ENCODE results near the gene PPP1R7. TPM values are rescaled to one million over a fixed set of nuclear protein-coding genes. Genes with fewer than 3 reads are reported as not detected.

The PPP1R7 gene
- total RNA-seq, 1 experiment from 2014 or later = 49.1 TPM

DNA sequence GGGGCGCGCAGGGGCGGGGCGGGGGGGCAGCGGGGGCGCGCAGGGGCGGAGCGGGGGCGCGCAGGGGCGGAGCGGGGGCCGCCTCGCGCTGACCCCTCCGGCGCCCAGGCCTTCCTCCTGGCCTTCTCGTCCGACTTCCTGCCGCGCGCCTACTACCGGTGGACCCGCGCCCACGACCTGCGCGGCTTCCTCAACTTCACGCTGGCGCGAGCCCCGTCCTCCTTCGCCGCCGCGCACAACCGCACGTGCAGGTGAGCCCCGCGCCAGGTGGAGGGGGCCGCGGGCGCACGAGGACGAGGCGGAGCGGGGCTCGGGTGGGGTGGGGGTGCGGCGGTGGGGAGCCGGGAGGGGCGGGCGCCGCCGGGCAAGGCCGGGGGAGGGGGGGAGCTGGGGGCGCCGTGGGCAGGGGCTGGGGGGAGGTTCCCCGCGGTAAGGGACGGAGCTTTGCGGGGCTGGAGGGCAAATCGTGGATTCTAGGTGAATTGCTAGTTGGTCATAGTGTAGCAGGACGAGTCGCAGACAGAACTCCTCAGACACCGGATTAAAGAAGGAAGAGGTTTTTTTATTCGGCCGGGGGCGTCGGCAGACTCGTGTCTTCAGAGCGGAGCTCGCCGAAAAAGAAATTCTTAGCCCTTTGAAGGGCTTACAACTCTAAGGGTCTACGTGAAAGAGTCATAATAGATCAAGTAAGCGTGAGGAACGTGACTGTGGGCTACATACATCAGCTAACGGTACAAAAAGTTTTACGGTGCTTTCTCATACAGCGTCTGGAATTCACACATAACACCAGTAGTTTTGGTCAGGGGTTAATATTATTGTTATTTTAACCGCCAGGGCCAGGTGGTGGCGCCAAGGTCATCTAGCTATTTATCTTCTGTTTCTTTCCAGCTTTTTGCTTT, 68.1 kb downstream of the PPP1R7 start (continued):
- no peak for TF ChIP-seq ERG (CRISPR knock-in tag; IDR thresholded peaks at IDR 0.05)
- TF ChIP-seq PREB (CRISPR knock-in tag; IDR thresholded peaks at IDR 0.05; ENCODE audit: borderline replicate concordance) = no peak; the same call in 1 of the 2 replicates
- no peak for TF ChIP-seq RORB (CRISPR knock-in tag; IDR thresholded peaks at IDR 0.05)
- TF ChIP-seq, protein P1, sequence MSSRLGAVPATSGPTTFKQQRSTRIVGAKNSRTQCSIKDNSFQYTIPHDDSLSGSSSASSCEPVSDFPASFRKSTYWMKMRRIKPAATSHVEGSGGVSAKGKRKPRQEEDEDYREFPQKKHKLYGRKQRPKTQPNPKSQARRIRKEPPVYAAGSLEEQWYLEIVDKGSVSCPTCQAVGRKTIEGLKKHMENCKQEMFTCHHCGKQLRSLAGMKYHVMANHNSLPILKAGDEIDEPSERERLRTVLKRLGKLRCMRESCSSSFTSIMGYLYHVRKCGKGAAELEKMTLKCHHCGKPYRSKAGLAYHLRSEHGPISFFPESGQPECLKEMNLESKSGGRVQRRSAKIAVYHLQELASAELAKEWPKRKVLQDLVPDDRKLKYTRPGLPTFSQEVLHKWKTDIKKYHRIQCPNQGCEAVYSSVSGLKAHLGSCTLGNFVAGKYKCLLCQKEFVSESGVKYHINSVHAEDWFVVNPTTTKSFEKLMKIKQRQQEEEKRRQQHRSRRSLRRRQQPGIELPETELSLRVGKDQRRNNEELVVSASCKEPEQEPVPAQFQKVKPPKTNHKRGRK (CRISPR knock-in tag; IDR thresholded peaks at IDR 0.05; ENCODE audit: borderline replicate concordance) = no peak
- peak; percentile 98 for TF ChIP-seq FOXP4 (CRISPR knock-in tag; IDR thresholded peaks at IDR 0.05)
- peak; percentile 72; the same call in 1 of the 2 replicates for TF ChIP-seq NFE2L1 (CRISPR knock-in tag; IDR thresholded peaks at IDR 0.05)
- TF ChIP-seq ZNF219 (CRISPR knock-in tag; IDR thresholded peaks at IDR 0.05; ENCODE audit: borderline replicate concordance) = peak; percentile 87; the same call in 1 of the 2 replicates
- TF ChIP-seq, protein P2, sequence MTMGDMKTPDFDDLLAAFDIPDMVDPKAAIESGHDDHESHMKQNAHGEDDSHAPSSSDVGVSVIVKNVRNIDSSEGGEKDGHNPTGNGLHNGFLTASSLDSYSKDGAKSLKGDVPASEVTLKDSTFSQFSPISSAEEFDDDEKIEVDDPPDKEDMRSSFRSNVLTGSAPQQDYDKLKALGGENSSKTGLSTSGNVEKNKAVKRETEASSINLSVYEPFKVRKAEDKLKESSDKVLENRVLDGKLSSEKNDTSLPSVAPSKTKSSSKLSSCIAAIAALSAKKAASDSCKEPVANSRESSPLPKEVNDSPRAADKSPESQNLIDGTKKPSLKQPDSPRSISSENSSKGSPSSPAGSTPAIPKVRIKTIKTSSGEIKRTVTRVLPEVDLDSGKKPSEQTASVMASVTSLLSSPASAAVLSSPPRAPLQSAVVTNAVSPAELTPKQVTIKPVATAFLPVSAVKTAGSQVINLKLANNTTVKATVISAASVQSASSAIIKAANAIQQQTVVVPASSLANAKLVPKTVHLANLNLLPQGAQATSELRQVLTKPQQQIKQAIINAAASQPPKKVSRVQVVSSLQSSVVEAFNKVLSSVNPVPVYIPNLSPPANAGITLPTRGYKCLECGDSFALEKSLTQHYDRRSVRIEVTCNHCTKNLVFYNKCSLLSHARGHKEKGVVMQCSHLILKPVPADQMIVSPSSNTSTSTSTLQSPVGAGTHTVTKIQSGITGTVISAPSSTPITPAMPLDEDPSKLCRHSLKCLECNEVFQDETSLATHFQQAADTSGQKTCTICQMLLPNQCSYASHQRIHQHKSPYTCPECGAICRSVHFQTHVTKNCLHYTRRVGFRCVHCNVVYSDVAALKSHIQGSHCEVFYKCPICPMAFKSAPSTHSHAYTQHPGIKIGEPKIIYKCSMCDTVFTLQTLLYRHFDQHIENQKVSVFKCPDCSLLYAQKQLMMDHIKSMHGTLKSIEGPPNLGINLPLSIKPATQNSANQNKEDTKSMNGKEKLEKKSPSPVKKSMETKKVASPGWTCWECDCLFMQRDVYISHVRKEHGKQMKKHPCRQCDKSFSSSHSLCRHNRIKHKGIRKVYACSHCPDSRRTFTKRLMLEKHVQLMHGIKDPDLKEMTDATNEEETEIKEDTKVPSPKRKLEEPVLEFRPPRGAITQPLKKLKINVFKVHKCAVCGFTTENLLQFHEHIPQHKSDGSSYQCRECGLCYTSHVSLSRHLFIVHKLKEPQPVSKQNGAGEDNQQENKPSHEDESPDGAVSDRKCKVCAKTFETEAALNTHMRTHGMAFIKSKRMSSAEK (CRISPR knock-in tag; IDR thresholded peaks at IDR 0.05; ENCODE audit: borderline replicate concordance) = no peak
- no peak for TF ChIP-seq ZNF423 (CRISPR knock-in tag; IDR thresholded peaks at IDR 0.05)
- TF ChIP-seq, protein P3, sequence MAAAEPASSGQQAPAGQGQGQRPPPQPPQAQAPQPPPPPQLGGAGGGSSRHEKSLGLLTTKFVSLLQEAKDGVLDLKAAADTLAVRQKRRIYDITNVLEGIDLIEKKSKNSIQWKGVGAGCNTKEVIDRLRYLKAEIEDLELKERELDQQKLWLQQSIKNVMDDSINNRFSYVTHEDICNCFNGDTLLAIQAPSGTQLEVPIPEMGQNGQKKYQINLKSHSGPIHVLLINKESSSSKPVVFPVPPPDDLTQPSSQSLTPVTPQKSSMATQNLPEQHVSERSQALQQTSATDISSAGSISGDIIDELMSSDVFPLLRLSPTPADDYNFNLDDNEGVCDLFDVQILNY (CRISPR knock-in tag; IDR thresholded peaks at IDR 0.05) = no peak
- peak; percentile 60; the same call in 1 of the 2 replicates for TF ChIP-seq TCF7 (CRISPR knock-in tag; IDR thresholded peaks at IDR 0.05; ENCODE audit: low read depth)
- TF ChIP-seq ZNF416 (CRISPR knock-in tag; IDR thresholded peaks at IDR 0.05) = no peak
- TF ChIP-seq, protein P4, sequence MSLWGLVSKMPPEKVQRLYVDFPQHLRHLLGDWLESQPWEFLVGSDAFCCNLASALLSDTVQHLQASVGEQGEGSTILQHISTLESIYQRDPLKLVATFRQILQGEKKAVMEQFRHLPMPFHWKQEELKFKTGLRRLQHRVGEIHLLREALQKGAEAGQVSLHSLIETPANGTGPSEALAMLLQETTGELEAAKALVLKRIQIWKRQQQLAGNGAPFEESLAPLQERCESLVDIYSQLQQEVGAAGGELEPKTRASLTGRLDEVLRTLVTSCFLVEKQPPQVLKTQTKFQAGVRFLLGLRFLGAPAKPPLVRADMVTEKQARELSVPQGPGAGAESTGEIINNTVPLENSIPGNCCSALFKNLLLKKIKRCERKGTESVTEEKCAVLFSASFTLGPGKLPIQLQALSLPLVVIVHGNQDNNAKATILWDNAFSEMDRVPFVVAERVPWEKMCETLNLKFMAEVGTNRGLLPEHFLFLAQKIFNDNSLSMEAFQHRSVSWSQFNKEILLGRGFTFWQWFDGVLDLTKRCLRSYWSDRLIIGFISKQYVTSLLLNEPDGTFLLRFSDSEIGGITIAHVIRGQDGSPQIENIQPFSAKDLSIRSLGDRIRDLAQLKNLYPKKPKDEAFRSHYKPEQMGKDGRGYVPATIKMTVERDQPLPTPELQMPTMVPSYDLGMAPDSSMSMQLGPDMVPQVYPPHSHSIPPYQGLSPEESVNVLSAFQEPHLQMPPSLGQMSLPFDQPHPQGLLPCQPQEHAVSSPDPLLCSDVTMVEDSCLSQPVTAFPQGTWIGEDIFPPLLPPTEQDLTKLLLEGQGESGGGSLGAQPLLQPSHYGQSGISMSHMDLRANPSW (CRISPR knock-in tag; conservative IDR thresholded peaks at IDR 0.05; ENCODE audit: low read depth) = no peak
- no peak for TF ChIP-seq GRHL2 (CRISPR knock-in tag; IDR thresholded peaks at IDR 0.05; ENCODE audit: insufficient replicate concordance, severe bottlenecking)
- no peak for TF ChIP-seq KAT7 (CRISPR knock-in tag; IDR thresholded peaks at IDR 0.05; ENCODE audit: borderline replicate concordance)
- peak; percentile 85 for TF ChIP-seq MYBL2 (CRISPR knock-in tag; IDR thresholded peaks at IDR 0.05)
- peak; percentile 74; the same call in 1 of the 2 replicates for TF ChIP-seq ZBTB21 (CRISPR knock-in tag; IDR thresholded peaks at IDR 0.05; ENCODE audit: borderline replicate concordance)
- TF ChIP-seq SMAD3 (CRISPR knock-in tag; IDR thresholded peaks at IDR 0.05; ENCODE audit: borderline replicate concordance) = peak; percentile 87; the same call in 1 of the 2 replicates
- TF ChIP-seq, protein P5, sequence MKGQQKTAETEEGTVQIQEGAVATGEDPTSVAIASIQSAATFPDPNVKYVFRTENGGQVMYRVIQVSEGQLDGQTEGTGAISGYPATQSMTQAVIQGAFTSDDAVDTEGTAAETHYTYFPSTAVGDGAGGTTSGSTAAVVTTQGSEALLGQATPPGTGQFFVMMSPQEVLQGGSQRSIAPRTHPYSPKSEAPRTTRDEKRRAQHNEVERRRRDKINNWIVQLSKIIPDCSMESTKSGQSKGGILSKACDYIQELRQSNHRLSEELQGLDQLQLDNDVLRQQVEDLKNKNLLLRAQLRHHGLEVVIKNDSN (CRISPR knock-in tag; IDR thresholded peaks at IDR 0.05) = peak; percentile 37; the same call in 1 of the 2 replicates
- TF ChIP-seq, protein P6, sequence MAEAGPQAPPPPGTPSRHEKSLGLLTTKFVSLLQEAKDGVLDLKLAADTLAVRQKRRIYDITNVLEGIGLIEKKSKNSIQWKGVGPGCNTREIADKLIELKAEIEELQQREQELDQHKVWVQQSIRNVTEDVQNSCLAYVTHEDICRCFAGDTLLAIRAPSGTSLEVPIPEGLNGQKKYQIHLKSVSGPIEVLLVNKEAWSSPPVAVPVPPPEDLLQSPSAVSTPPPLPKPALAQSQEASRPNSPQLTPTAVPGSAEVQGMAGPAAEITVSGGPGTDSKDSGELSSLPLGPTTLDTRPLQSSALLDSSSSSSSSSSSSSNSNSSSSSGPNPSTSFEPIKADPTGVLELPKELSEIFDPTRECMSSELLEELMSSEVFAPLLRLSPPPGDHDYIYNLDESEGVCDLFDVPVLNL (CRISPR knock-in tag; IDR thresholded peaks at IDR 0.05; ENCODE audit: borderline replicate concordance, low read depth) = 0 out of 2 replicates have a peak, but pooled peaks have one; percentile 70

Data from WTC11 (cell line).